Activated CD8-positive, alpha-beta T cell treated with anti-CD3 and anti-CD28 coated beads for 36 hours (primary cell): Measurements from ENCODE around the gene TMEM119. TPM values are rescaled to one million over a fixed set of nuclear protein-coding genes. Genes with fewer than 3 reads are reported as not detected.
"Not testable (repeated sequence)": the region's sequence is repeated elsewhere in the genome, so short reads cannot be mapped to it uniquely, and the experiment has no call there.

Experiments used
- ATAC-seq: fragments of 200-7000 bp; cut with Tn5 transposase; one replicate; pipeline ENCODE4 v1.10.0; 2021; ENCODE audit warnings: mild to moderate bottlenecking, moderate library complexity
- CTCF ChIA-PET: fragments of 350-600 bp; sonication (Branson Sonifier 250); formaldehyde crosslinking; loops from one replicate; lab custom pipeline; 2021; ENCODE audit warnings: antibody characterized with exemption; lab: Charles Lee
- POLR2A ChIA-PET: fragments of 350-600 bp; sonication (Branson Sonifier 250); formaldehyde crosslinking; loops from one replicate; lab custom pipeline; 2021; ENCODE audit warnings: antibody characterized with exemption; lab: Charles Lee
- DNase-seq: peaks from one replicate; pipeline ENCODE4 v3.0.0-alpha.2; 2020
- H3K27ac Mint-ChIP-seq: one replicate; pipeline ENCODE4 v1.8.0; 2021; ENCODE audit warnings: mild to moderate bottlenecking, mixed read lengths
- H3K27me3 Mint-ChIP-seq: one replicate; pipeline ENCODE4 v1.8.0; 2021; ENCODE audit warnings: mixed read lengths
- H3K36me3 Mint-ChIP-seq: one replicate; pipeline ENCODE4 v1.8.0; 2021; ENCODE audit warnings: low read depth, mixed read lengths
- H3K4me1 Mint-ChIP-seq: one replicate; pipeline ENCODE4 v1.8.0; 2021; ENCODE audit warnings: low read depth, mixed read lengths
- H3K4me3 Mint-ChIP-seq: one replicate; pipeline ENCODE4 v1.8.0; 2021; ENCODE audit warnings: mild to moderate bottlenecking, moderate library complexity, mixed read lengths
- H3K9me3 Mint-ChIP-seq: one replicate; pipeline ENCODE4 v1.8.0; 2021; ENCODE audit warnings: mixed read lengths
- intact Hi-C: fragments of 100-400 bp; cut with micrococcal nuclease; formaldehyde crosslinking; loops from one replicate; pipeline ENCODE4 v1.10.0; 2022
- total RNA-seq, 2 experiments: library from RNA; stranded (reverse); gene quantifications; one replicate each; pipeline ENCODE4 v1.2.3, GENCODE V29; 2021
- TF ChIP-seq, protein P1 (sequence below): fragments of 200-600 bp; IDR thresholded peaks from one replicate; pipeline ENCODE4 v1.8.0; 2022; ENCODE audit warnings: antibody characterized with exemption, mild to moderate bottlenecking

TMEM119 gene
- total RNA-seq, 2 experiments from 2014 or later = not detected

DNA sequence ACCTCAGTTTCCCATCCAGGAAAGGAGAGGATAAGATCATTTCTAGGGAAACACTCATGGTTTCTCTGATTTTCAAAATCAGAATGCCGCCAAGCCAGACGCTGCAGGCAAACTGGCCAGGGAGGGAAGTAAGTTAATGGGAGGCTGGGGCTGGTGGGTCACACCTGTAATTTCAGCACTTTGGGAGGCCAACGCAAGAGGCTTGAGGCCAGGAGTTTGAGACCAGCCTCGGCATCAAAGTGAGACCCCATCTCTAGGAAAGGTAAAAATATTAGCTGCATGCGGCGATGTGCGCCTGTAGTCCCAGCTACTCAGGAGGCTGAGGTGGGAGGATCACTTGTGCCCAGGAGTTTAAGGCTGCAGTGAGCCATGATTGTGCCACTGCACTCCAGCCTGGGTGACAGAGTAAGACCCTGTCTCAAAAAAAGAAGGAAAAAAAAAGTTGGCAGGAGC is 35.2 kb upstream of the TMEM119 start:
- H3K27ac Mint-ChIP-seq = peak overlapping the region; percentile 100

DNA sequence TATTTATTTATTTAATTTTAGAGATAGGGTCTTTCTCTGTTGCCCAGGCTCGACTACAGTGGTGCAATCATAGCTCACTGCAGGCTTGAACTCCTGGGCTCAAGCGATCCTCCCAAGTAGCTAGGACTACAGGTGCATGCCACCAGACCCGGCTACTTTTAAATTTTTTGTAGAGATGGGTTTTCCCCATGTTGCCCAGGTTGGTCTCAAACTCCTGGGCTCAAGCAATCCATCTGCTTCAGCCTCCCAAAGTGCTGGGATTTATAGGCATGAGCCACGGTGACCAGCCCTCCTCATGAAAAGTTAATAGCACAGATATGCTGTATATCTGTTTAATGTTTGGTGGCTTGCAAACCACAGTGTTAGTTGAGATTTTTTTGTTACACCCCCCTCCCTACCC is 33.4 kb upstream of the TMEM119 start:
- intact Hi-C loops = loop anchor here (10.0 kb wide), 1 partner anchor 464 kb away; the partner anchor contains the start of genes ALKBH2 and UNG
- POLR2A ChIA-PET = interaction anchor here (1.4 to 13.8 kb wide), 3 partner anchors 11 to 191 kb away, joined by 3 to 225 read pairs (median 134); partner anchors contain the start of genes ISCU and SART3
- H3K36me3 Mint-ChIP-seq = peaks cover 31% of the 10 kb centered on the region
- not testable (repeated sequence) for ATAC-seq, DNase-seq, H3K9me3 Mint-ChIP-seq, H3K27me3 Mint-ChIP-seq
- peak overlapping the region; percentile 91 for H3K4me3 Mint-ChIP-seq
- H3K27ac Mint-ChIP-seq = peak overlapping the region; percentile 100
- H3K4me1 Mint-ChIP-seq = peaks cover 65% of the 10 kb centered on the region
- CTCF ChIA-PET = interaction anchor here (0.9 to 12.8 kb wide), 4 partner anchors 14 to 71 kb away, joined by 3 to 245 read pairs (median 42); no protein-coding TSS in a partner anchor

More for the DNA sequence above, 35.2 kb upstream of the TMEM119 start:
- no peaks in the 10 kb centered on the region for H3K27me3 Mint-ChIP-seq
- TF ChIP-seq, protein P1, sequence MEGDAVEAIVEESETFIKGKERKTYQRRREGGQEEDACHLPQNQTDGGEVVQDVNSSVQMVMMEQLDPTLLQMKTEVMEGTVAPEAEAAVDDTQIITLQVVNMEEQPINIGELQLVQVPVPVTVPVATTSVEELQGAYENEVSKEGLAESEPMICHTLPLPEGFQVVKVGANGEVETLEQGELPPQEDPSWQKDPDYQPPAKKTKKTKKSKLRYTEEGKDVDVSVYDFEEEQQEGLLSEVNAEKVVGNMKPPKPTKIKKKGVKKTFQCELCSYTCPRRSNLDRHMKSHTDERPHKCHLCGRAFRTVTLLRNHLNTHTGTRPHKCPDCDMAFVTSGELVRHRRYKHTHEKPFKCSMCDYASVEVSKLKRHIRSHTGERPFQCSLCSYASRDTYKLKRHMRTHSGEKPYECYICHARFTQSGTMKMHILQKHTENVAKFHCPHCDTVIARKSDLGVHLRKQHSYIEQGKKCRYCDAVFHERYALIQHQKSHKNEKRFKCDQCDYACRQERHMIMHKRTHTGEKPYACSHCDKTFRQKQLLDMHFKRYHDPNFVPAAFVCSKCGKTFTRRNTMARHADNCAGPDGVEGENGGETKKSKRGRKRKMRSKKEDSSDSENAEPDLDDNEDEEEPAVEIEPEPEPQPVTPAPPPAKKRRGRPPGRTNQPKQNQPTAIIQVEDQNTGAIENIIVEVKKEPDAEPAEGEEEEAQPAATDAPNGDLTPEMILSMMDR = no peak
- H3K4me1 Mint-ChIP-seq = peaks cover 65% of the 10 kb centered on the region
- intact Hi-C loops = loop anchor here (10.0 kb wide), 1 partner anchor 462 kb away; the partner anchor contains the start of genes ALKBH2 and UNG
- peak overlapping the region; percentile 91 for H3K4me3 Mint-ChIP-seq
- H3K9me3 Mint-ChIP-seq = peaks cover 3% of the 10 kb centered on the region
- ATAC-seq = no peak
- ChIA-PET CTCF (interaction anchor here (1.0 to 12.8 kb wide), 7 partner anchors 9 to 170 kb away, joined by 3 to 245 read pairs (median 8); partner anchors contain the start of gene SART3), POLR2A (interaction anchor here (0.6 to 13.8 kb wide), 7 partner anchors 13 to 206 kb away, joined by 3 to 225 read pairs (median 4); partner anchors contain the start of genes ISCU and SART3)
- peaks cover 27% of the 10 kb centered on the region for H3K36me3 Mint-ChIP-seq
- peak; percentile 22 for DNase-seq

DNA sequence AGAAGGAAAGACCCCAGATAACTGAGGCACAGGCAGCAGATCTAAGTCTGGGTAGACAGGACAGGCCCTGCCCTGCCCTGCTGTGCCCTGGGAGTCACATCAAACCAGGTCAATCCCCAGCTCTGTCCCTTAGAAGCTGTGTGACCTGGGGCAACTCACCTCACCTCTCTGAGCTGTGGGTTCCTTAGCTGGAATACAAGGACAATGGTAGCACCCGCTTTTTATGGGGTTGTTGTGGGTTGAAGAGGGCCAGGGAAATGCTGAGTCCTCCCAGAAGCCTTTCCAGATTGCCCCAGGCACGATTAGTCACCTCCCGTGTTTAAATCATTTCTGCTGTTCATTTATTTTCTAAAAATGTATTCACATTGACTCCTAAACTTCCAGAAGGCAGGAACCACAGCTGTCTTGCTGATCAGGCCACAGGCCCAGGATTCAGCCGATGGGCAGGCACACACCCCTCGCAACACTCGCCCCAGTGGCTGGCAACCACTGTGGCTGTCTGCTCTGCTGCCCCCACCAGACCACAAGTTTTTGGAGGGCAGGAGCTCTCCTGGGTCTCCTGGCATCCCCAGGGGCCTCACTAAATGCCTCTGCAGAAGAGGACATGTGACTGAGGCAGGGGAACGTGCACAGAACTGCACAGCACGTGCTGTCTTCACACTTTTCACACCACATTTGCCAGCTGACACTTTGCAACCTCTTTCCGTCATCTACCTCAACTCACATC is 32.8 kb upstream of the TMEM119 start:
- Mint-ChIP-seq H3K4me1 (peaks cover 61% of the 10 kb centered on the region), H3K27ac (peak overlapping the region; percentile 100), H3K9me3 (peaks cover 3% of the 10 kb centered on the region), H3K36me3 (peaks cover 33% of the 10 kb centered on the region), H3K4me3 (peak overlapping the region; percentile 91), H3K27me3 (no peaks in the 10 kb centered on the region)
- TF ChIP-seq, protein P1 = no peak
- intact Hi-C loops = loop anchor here (10.0 kb wide), 1 partner anchor 464 kb away; the partner anchor contains the start of genes ALKBH2 and UNG
- ChIA-PET POLR2A (interaction anchor here (0.6 to 13.8 kb wide), 5 partner anchors 10 to 524 kb away, joined by 3 to 225 read pairs (median 4); partner anchors contain the start of genes ISCU and SART3), CTCF (interaction anchor here (0.9 to 12.8 kb wide), 4 partner anchors 13 to 70 kb away, joined by 3 to 245 read pairs (median 42); no protein-coding TSS in a partner anchor)
- peak; percentile 56 for DNase-seq
- ATAC-seq = no peak

DNA sequence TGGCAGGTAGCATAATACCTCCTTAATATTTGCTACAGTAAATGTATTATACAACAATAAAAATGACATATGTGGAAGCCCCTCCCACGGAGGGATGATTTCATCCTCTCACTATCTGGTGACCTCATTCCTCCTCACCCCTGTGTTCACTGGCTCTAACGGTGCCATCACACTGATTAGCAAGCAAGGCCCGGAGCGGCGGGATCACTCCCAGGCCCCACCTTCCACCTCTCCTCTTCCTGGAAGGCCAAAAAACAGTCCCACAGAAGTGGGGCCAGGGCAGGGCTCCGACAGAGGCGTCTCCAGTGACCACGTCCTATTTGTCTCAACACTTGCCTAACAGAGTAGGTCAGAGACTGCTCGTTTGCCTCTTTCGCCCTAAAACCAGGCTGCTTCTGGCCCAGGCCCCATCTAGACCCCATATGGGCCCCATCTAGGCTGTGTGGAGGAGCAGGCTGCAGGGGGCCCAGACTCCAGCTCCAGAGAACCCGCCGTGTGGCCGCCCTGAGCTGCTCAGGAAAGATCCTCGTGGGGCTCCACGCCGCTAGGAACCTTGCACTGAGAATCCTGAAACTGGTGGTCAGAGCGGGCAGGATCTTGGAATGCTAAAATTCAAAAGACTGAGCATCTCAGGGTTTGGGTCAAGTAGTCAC is 32.1 kb upstream of the TMEM119 start:
- H3K27ac Mint-ChIP-seq = peak overlapping the region; percentile 100
- TF ChIP-seq, protein P1 = no peak
- H3K27me3 Mint-ChIP-seq = no peaks in the 10 kb centered on the region
- H3K4me3 Mint-ChIP-seq = peak overlapping the region; percentile 91
- peak; percentile 54 for ATAC-seq
- peak; percentile 88 for DNase-seq
- H3K9me3 Mint-ChIP-seq = peaks cover 3% of the 10 kb centered on the region
- H3K4me1 Mint-ChIP-seq = peaks cover 61% of the 10 kb centered on the region
- ChIA-PET POLR2A (interaction anchor here (1.0 to 13.8 kb wide), 4 partner anchors 9 to 100 kb away, joined by 3 to 225 read pairs (median 68); partner anchors contain the start of genes ISCU and SART3), CTCF (interaction anchor here (1.5 to 12.8 kb wide), 3 partner anchors 13 to 62 kb away, joined by 3 to 245 read pairs (median 82); no protein-coding TSS in a partner anchor)
- H3K36me3 Mint-ChIP-seq = peaks cover 40% of the 10 kb centered on the region
- intact Hi-C loops = loop anchor here (2.0 to 10.0 kb wide), 2 partner anchors 67 to 465 kb away; partner anchors contain the start of genes ALKBH2, ISCU and UNG
